Stromal cell of bone marrow (primary cell): ENCODE measurements around the gene GLRA3.
"Not testable (repeated sequence)": the region's sequence is repeated elsewhere in the genome, so short reads cannot be mapped to it uniquely, and the experiment has no call there.

ENCODE experiments used
- DNase-seq: peaks from one replicate; pipeline ENCODE4 v3.0.0-alpha.2; 2012; ENCODE audit warnings: low read depth

The GLRA3 gene

GRCh38 chr4:174828845-174829701, at the start of gene GLRA3:
TSS of gene GLRA3 (minus strand) at chr4:174829247. CDS start at chr4:174828811, 436 bp downstream.
- DNase-seq, result peak; percentile 3

- DNase-seq, result no peak
Observed at GRCh38 chr4:174874898-174875297, 45.9 kb upstream of the GLRA3 start.

- no peak for DNase-seq
Observed at GRCh38 chr4:174873931-174874330, 44.9 kb upstream of the GLRA3 start.

GRCh38 chr4:174873146-174873545, 44.1 kb upstream of the GLRA3 start:
- DNase-seq, result not testable (repeated sequence)

- no peak for DNase-seq
Observed at GRCh38 chr4:174871407-174871806, 42.4 kb upstream of the GLRA3 start.

- no peak for DNase-seq
Observed at GRCh38 chr4:174870311-174870710, 41.3 kb upstream of the GLRA3 start.

GRCh38 chr4:174869339-174869738, 40.3 kb upstream of the GLRA3 start:
- DNase-seq, result no peak

GRCh38 chr4:174867903-174868302, 38.9 kb upstream of the GLRA3 start:
- DNase-seq, result no peak

GRCh38 chr4:174865418-174865985, 36.5 kb upstream of the GLRA3 start:
- DNase-seq, result no peak

GRCh38 chr4:174864031-174864430, 35.0 kb upstream of the GLRA3 start:
- DNase-seq, result no peak

GRCh38 chr4:174860588-174860987, 31.5 kb upstream of the GLRA3 start:
- DNase-seq, result no peak

GRCh38 chr4:174859904-174860303, 30.9 kb upstream of the GLRA3 start:
- no peak for DNase-seq

GRCh38 chr4:174856926-174857800, 28.1 kb upstream of the GLRA3 start:
- no peak for DNase-seq

- no peak for DNase-seq
Observed at GRCh38 chr4:174855050-174855449, 26.0 kb upstream of the GLRA3 start.

- DNase-seq, result no peak
Observed at GRCh38 chr4:174853629-174854028, 24.6 kb upstream of the GLRA3 start.

- no peak for DNase-seq
Observed at GRCh38 chr4:174848596-174848995, 19.5 kb upstream of the GLRA3 start.

GRCh38 chr4:174847801-174848427, 18.9 kb upstream of the GLRA3 start:
- DNase-seq, result no peak

GRCh38 chr4:174835536-174835935, 6.5 kb upstream of the GLRA3 start:
- DNase-seq, result no peak

- DNase-seq, result no peak
Observed at GRCh38 chr4:174834477-174834876, 5.4 kb upstream of the GLRA3 start.

- DNase-seq, result no peak
Observed at GRCh38 chr4:174826660-174827059, 2.4 kb downstream of the GLRA3 start.

- DNase-seq, result no peak
Observed at GRCh38 chr4:174815282-174815681, 13.8 kb downstream of the GLRA3 start.

- no peak for DNase-seq
Observed at GRCh38 chr4:174813292-174813691, 15.8 kb downstream of the GLRA3 start.
